GM18907 (cell line): ENCODE results near the gene HGD.

Experiments used
- ATAC-seq: cut with Tn5 transposase; IDR thresholded peaks from one replicate; pipeline ENCODE4 v1.9.1; 2021; ENCODE audit warnings: mild to moderate bottlenecking, moderate library complexity; ENCODE audit not compliant: unreplicated experiment

Gene HGD

DNA sequence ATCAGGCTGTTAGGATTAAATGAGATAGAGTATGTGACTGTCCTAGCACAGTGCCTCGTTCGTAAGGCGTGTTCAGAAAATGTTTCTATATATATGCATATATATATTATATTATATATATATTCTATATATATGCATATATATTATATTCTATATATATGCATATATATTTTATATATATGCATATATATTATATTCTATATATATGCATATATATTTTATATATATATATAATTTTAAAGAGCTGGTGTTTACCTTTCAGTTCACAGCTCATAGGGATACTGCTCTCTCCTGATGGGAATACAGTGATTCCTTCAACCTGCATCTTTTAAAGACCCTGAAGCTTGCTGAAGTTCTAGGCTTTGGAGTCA, 85.2 kb downstream of the HGD start:
- no peak for ATAC-seq

- peak; percentile 95 for ATAC-seq
Measured at GRCh38 chr3:120596116-120596852, 85.8 kb downstream of the HGD start, which contains the start of gene NDUFB4. TSS of gene NDUFB4 (plus strand) at chr3:120596336. CDS start at chr3:120596360, 24 bp downstream.

DNA sequence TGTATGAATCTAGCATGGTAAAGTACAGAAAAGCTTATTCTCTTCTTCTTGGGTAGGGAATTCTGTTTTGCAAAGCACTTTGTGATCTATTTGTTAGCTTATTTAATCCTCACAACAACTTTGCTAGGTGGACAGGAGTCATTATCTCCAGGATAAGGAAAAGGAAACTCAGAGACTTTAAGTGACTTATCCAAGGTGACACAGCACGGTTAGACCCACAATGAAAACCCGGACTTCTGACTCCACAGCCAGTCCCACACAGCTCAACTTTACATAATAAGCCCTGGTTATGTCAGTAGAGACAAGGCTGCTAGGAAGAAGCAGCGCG, 86.3 kb downstream of the HGD start:
- no peak for ATAC-seq

DNA sequence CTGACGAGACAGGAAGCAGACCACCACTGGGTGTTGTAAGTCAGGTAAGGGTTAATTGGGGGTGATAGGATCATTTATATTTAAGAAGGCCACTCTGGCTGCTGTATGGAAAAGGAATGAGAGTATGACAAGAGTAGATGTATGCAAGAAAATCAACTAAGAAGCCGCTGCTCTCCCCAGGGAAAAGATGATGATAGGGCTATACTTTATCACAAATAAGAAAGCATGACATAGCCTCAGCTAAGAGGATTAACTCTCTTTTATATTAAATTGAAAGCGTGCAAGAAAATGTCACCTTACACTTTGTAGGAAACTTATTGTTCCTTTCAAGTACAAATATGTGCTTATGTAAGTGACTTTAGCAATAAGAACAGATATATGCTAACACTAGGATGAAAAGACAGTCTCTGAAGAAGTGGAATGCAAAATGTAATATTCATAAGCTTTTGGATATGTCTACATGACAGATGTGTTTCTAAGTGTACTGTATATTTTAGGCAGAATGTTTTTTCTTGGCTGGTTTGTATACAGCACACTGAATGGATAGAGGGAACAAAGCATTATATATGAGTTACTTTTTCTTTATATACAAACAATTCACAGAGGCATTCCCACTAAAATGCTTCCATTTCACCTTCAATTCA, 94.6 kb downstream of the HGD start:
- ATAC-seq: no peak
